H1 (cell line): ENCODE results near the gene PDE9A. TPM values are rescaled to one million over a fixed set of nuclear protein-coding genes. Genes with fewer than 3 reads are reported as not detected.

Source experiments
- CTCF ChIA-PET: fragments of 300-600 bp; sonication (Branson Sonifier 250); formaldehyde crosslinking; loops from one replicate; lab custom pipeline; 2021; ENCODE audit not compliant: partially characterized antibody; lab: Charles Lee
- POLR2A ChIA-PET: fragments of 300-600 bp; sonication (Branson Sonifier 250); formaldehyde crosslinking; loops from one replicate; lab custom pipeline; 2021; ENCODE audit warnings: inconsistent platforms; ENCODE audit not compliant: partially characterized antibody; lab: Charles Lee
- DNase-seq, 2 experiments: peaks; one replicate each; pipeline versions ENCODE4 v3.0.0 to v3.0.0-alpha.2; 2010 to 2022; ENCODE audit warnings: low spot score in 2 of 2, low read depth in 1 of 2, mixed read lengths in 1 of 2
- FAIRE-seq: peaks from 2 replicates; lab custom pipeline; 2011; peaks lifted over from hg19 to GRCh38; lab: Jason Lieb, UNC
- H2AFZ ChIP-seq: 2 replicates; pipeline ENCODE4 v1.8.1; 2012; ENCODE audit warnings: low read length, inconsistent platforms
- H2AK5ac ChIP-seq: 2 replicates; pipeline ENCODE4 v1.6.1; 2013; ENCODE audit warnings: low read depth, low read length
- H2BK120ac ChIP-seq: replicated peaks from 2 replicates; pipeline ENCODE3; 2013; ENCODE audit warnings: low read depth, low read length, inconsistent platforms
- H2BK12ac ChIP-seq: 2 replicates; pipeline ENCODE4 v1.6.1; 2013; ENCODE audit warnings: low read depth, low read length
- H2BK15ac ChIP-seq: 2 replicates; pipeline ENCODE4 v1.6.1; 2013; ENCODE audit warnings: low read length
- H2BK20ac ChIP-seq: 2 replicates; pipeline ENCODE4 v1.6.1; 2013; ENCODE audit warnings: low read length
- H2BK5ac ChIP-seq: 2 replicates; pipeline ENCODE4 v1.6.1; 2013; ENCODE audit warnings: low read depth, low read length
- H3K14ac ChIP-seq: 2 replicates; pipeline ENCODE4 v1.6.1; 2013; ENCODE audit warnings: inconsistent platforms; ENCODE audit not compliant: insufficient read length
- H3K18ac ChIP-seq: 2 replicates; pipeline ENCODE4 v1.6.1; 2013; ENCODE audit warnings: low read length; ENCODE audit errors: extremely low read depth
- H3K23ac ChIP-seq: 2 replicates; pipeline ENCODE4 v1.6.1; 2013; ENCODE audit warnings: inconsistent platforms; ENCODE audit not compliant: insufficient read length
- H3K23me2 ChIP-seq: 2 replicates; pipeline ENCODE4 v1.6.1; 2013; ENCODE audit warnings: low read depth, low read length
- H3K27ac ChIP-seq: 2 replicates; pipeline ENCODE4 v1.6.1; 2011; ENCODE audit warnings: low read depth, low read length, inconsistent platforms
- H3K27me3 ChIP-seq, 4 experiments: replicated peaks in 1 of 4; 1 replicate in 1 of 4; 2 replicates in 3 of 4; pipeline versions ENCODE4 v1.6.1 to v1.8.1; 2011 to 2013; ENCODE audit warnings: low read length in 3 of 4, mild to moderate bottlenecking in 3 of 4, inconsistent platforms in 2 of 4, mixed read lengths in 2 of 4, moderate library complexity in 1 of 4; ENCODE audit not compliant: control insufficient read depth in 3 of 4, insufficient read depth in 3 of 4; ENCODE audit errors: extremely low read depth in 1 of 4
- H3K36me3 ChIP-seq, 4 experiments: 2 replicates each; pipeline versions ENCODE4 v1.6.1 to v1.8.1; 2011 to 2013; ENCODE audit warnings: mild to moderate bottlenecking in 4 of 4, low read length in 3 of 4, moderate library complexity in 2 of 4, control low read depth in 1 of 4, inconsistent platforms in 1 of 4; ENCODE audit not compliant: insufficient read depth in 4 of 4, control insufficient read depth in 2 of 4
- H3K4ac ChIP-seq: replicated peaks from 2 replicates; pipeline ENCODE3; 2013; ENCODE audit warnings: low read length, low read depth, mixed read lengths, inconsistent platforms; ENCODE audit not compliant: insufficient read length
- H3K4me1 ChIP-seq, 4 experiments: replicated peaks in 1 of 4; 1 replicate in 1 of 4; 2 replicates in 3 of 4; pipeline versions ENCODE4 v1.6.1 to v1.8.1; 2011 to 2013; ENCODE audit warnings: low read length in 3 of 4, inconsistent platforms in 2 of 4, mixed read lengths in 1 of 4; ENCODE audit not compliant: insufficient read depth in 4 of 4, control insufficient read depth in 3 of 4
- H3K4me2 ChIP-seq, 2 experiments: 2 replicates each; pipeline versions ENCODE4 v1.6.1 to v1.8.1; 2011 to 2013; ENCODE audit warnings: low read depth in 2 of 2, low read length in 2 of 2, control low read depth in 1 of 2, inconsistent platforms in 1 of 2, mild to moderate bottlenecking in 1 of 2; ENCODE audit not compliant: insufficient read depth in 1 of 2
- H3K4me3 ChIP-seq, 4 experiments: fragments of 200-600, 300-600 bp in 1 of 4; sonication (generic), shearing (Covaris generic), sonication (Bioruptor Twin) in 1 of 4; 2 replicates each; pipeline versions ENCODE4 v1.5.1 to v1.8.1; 2011 to 2016; ENCODE audit warnings: low read length in 4 of 4, low read depth in 3 of 4, control low read depth in 2 of 4, inconsistent platforms in 2 of 4, mild to moderate bottlenecking in 2 of 4, mixed read lengths in 1 of 4, moderate library complexity in 1 of 4; ENCODE audit not compliant: insufficient read depth in 2 of 4; ENCODE audit errors: extremely low read depth in 1 of 4
- H3K56ac ChIP-seq: replicated peaks from 2 replicates; pipeline ENCODE3; 2013; ENCODE audit warnings: low read depth, mild to moderate bottlenecking, mixed read lengths, low read length, inconsistent platforms; ENCODE audit not compliant: insufficient read length
- H3K79me1 ChIP-seq: 2 replicates; pipeline ENCODE4 v1.6.1; 2013; ENCODE audit warnings: low read depth, low read length, control low read depth
- H3K79me2 ChIP-seq, 2 experiments: 2 replicates each; pipeline versions ENCODE4 v1.6.1 to v1.8.1; 2012 to 2013; ENCODE audit warnings: low read length in 2 of 2, mild to moderate bottlenecking in 2 of 2, inconsistent platforms in 1 of 2; ENCODE audit not compliant: insufficient read depth in 2 of 2, control insufficient read depth in 1 of 2
- H3K9ac ChIP-seq, 4 experiments: replicated peaks in 1 of 4; 1 replicate in 1 of 4; 2 replicates in 3 of 4; pipeline versions ENCODE4 v1.6.1 to v1.8.1; 2011 to 2013; ENCODE audit warnings: low read depth in 3 of 4, low read length in 3 of 4, control low read depth in 2 of 4, mild to moderate bottlenecking in 2 of 4, moderate library complexity in 2 of 4, inconsistent platforms in 1 of 4; ENCODE audit errors: extremely low read depth in 1 of 4
- H3K9me3 ChIP-seq, 2 experiments: 2 replicates each; pipeline versions ENCODE4 v1.6.1 to v1.8.1; 2012 to 2013; ENCODE audit warnings: mild to moderate bottlenecking in 2 of 2, moderate library complexity in 2 of 2, control low read depth in 1 of 2, inconsistent platforms in 1 of 2, low read depth in 1 of 2, low read length in 1 of 2, mixed read lengths in 1 of 2; ENCODE audit not compliant: insufficient read depth in 2 of 2
- H4K20me1 ChIP-seq, 2 experiments: replicated peaks in 1 of 2; 2 replicates each; pipeline versions ENCODE3 to v1.8.1; 2011 to 2013; ENCODE audit warnings: inconsistent platforms in 2 of 2, low read length in 2 of 2, mild to moderate bottlenecking in 1 of 2; ENCODE audit not compliant: insufficient read depth in 2 of 2, control insufficient read depth in 1 of 2
- H4K5ac ChIP-seq: 2 replicates; pipeline ENCODE4 v1.6.1; 2013; ENCODE audit warnings: low read length, low read depth, mixed read lengths, inconsistent platforms; ENCODE audit not compliant: insufficient read length
- H4K8ac ChIP-seq: 2 replicates; pipeline ENCODE4 v1.8.0; 2013; ENCODE audit warnings: mild to moderate bottlenecking, moderate library complexity, low read length, inconsistent platforms; ENCODE audit not compliant: insufficient read depth; ENCODE audit errors: extremely low read depth
- H4K91ac ChIP-seq: replicated peaks from 2 replicates; pipeline ENCODE3; 2013; ENCODE audit warnings: low read length, mixed read lengths, inconsistent platforms; ENCODE audit not compliant: insufficient read length
- EZH2 ChIP-seq: fragments of 200-600 bp; sonication (generic); IDR thresholded peaks from 2 replicates; pipeline ENCODE4 v1.7.1; 2012; ENCODE audit warnings: low read depth, mild to moderate bottlenecking, moderate library complexity, low read length, inconsistent platforms; ENCODE audit not compliant: severe bottlenecking
- KDM5A ChIP-seq: fragments of 200-600 bp; IDR thresholded peaks from 2 replicates; pipeline ENCODE4 v1.7.1; 2012; ENCODE audit warnings: mild to moderate bottlenecking, low read length, inconsistent platforms, mixed read lengths
- RFX5 ChIP-seq: IDR thresholded peaks from 2 replicates; pipeline ENCODE4 v1.6.1; 2011; ENCODE audit warnings: low read depth, low read length, improper control_type of control experiment, borderline replicate concordance
- SP1 ChIP-seq: IDR thresholded peaks from 2 replicates; pipeline ENCODE4 v1.6.1; 2011; ENCODE audit warnings: low read depth, low read length
- YY1 ChIP-seq: IDR thresholded peaks from 2 replicates; pipeline ENCODE4 v1.6.1; 2011; ENCODE audit warnings: low read depth, mild to moderate bottlenecking, low read length
- WGBS, 2 experiments: shearing (Covaris generic) in 1 of 2; methylation state at CpG; one replicate each; pipeline versions ENCODE4 v1.1.6 to v1.1.7; 2013 to 2015; ENCODE audit warnings: low lambda C conversion rate in 2 of 2, mixed read lengths in 2 of 2, inconsistent platforms in 1 of 2, low coverage in 1 of 2, missing lambda C conversion rate in 1 of 2; ENCODE audit not compliant: insufficient replicate concordance in 2 of 2, insufficient coverage in 1 of 2, insufficient read length in 1 of 2; ENCODE audit errors: extremely low coverage in 1 of 2, missing lambda C conversion rate in 1 of 2; 5-methylcytosine and 5-hydroxymethylcytosine counted together
- polyA plus RNA-seq, 7 experiments: library from polyadenylated mRNA; depleted of rRNA in 3 of 7; stranded (reverse) in 5 of 7; unstranded in 2 of 7; fragments of >200 nt in 5 of 7; fragments of 200-250 nt in 2 of 7; gene quantifications; 1 replicate in 5 of 7; 2 replicates in 1 of 7; 4 replicates in 1 of 7; pipeline versions ENCODE4 v1.2.1 to v1.2.3, GENCODE V29; 2011 to 2013; ENCODE audit warnings: missing spikeins in 2 of 7, mixed read lengths in 2 of 7
- total RNA-seq: library from RNA; stranded (reverse); fragmentation: NEBNext Ultra II Directional; extraction: Animal tissue kit (Norgen Biotek cat#: 25700); gene quantifications from 2 replicates; pipeline ENCODE4 v1.2.1, GENCODE V29; 2021

PDE9A gene
- total and polyA plus RNA-seq, 2 of the 8 experiments (the other 6 are each of a cell fraction or from before 2014, with no cell fraction given): 39.2 to 45.9 TPM

GRCh38 chr21:42744520-42745445, 91.4 kb downstream of the PDE9A start:
- POLR2A ChIA-PET: no interaction called here

More at GRCh38 chr21:42744520-42745445, 91.4 kb downstream of the PDE9A start:
- H3K4me1 ChIP-seq: peaks cover 0 to 4% (median 0%) of the 10 kb centered on the region in 4 experiments; a peak in 2 of 7 replicates
- no peak overlapping the region for H4K8ac ChIP-seq
- no peak overlapping the region for H3K27ac ChIP-seq
- H3K56ac ChIP-seq: no peak overlapping the region
- H2BK12ac ChIP-seq: 0 out of 2 replicates have a peak overlapping the region, but pooled peaks have one; percentile 39
- no peak overlapping the region for H3K9ac ChIP-seq
- H2AFZ ChIP-seq: no peak overlapping the region
- no peak overlapping the region for H3K14ac ChIP-seq
- H2BK5ac ChIP-seq: no peak overlapping the region
- no peak overlapping the region for H4K5ac ChIP-seq
- H2BK15ac ChIP-seq: no peak overlapping the region
- no peak for DNase-seq
- H4K20me1 ChIP-seq: peaks cover 0 to 1% of the 10 kb centered on the region in 2 experiments
- WGBS, 2 experiments: 89% methylated on average over 30 of the region's 30 CpGs; no CpG with 5 or more reads in 1 of the 2 experiments
- peaks cover 0 to 3% (median 0%) of the 10 kb centered on the region in 4 experiments; a peak in 2 of 8 replicates for H3K36me3 ChIP-seq
- H3K27me3 ChIP-seq: no peaks in the 10 kb centered on the region
- no peak overlapping the region for H3K4me3 ChIP-seq
- H3K79me2 ChIP-seq: no peaks in the 10 kb centered on the region
- TF ChIP-seq YY1: no peak
- TF ChIP-seq EZH2: no peak
- TF ChIP-seq KDM5A: no peak
- TF ChIP-seq RFX5: no peak
- no peak for TF ChIP-seq SP1
- peaks cover 1% of the 10 kb centered on the region; the same call in 1 of the 2 replicates for H3K23me2 ChIP-seq
- no peak overlapping the region for H2BK120ac ChIP-seq
- no peak overlapping the region for H3K4me2 ChIP-seq
- H3K79me1 ChIP-seq: no peaks in the 10 kb centered on the region; the same call in 1 of the 2 replicates
- H3K9me3 ChIP-seq: no peaks in the 10 kb centered on the region
- H3K23ac ChIP-seq: no peak overlapping the region
- H3K18ac ChIP-seq: no peak overlapping the region
- FAIRE-seq: no peak
- H3K4ac ChIP-seq: no peak overlapping the region
- no peak overlapping the region for H2AK5ac ChIP-seq
- CTCF ChIA-PET: interaction anchor here (0.6 kb wide), 1 partner anchor 147 kb away, joined by 3 read pairs; no protein-coding TSS in a partner anchor
- no peak overlapping the region for H4K91ac ChIP-seq
- H2BK20ac ChIP-seq: no peak overlapping the region
